Caco-2 (cell line): Measurements from ENCODE around the gene TRA2A. TPM values are rescaled to one million over a fixed set of nuclear protein-coding genes. Genes with fewer than 3 reads are reported as not detected.

Source experiments
- Bru-seq: library from RNA; stranded (reverse); fragments of 400-500 nt; gene quantifications from one replicate; lab custom pipeline; 2021; lab: Mats Ljungman, UMichigan
- BruChase-seq, 2 experiments: library from RNA; stranded (reverse); fragments of 400-500 nt; gene quantifications; one replicate each; lab custom pipeline; 2021; lab: Mats Ljungman, UMichigan
- BruUV-seq: library from RNA; stranded (reverse); fragments of 400-500 nt; replicated peaks from 2 replicates; lab custom pipeline; 2021; lab: Mats Ljungman, UMichigan
- CTCF ChIA-PET: fragments of 300-600 bp; sonication (Branson Sonifier 250); formaldehyde crosslinking; loops from one replicate; lab custom pipeline; 2022; ENCODE audit warnings: antibody characterized with exemption; lab: Charles Lee
- POLR2A ChIA-PET: fragments of 300-600 bp; sonication (Branson Sonifier 250); formaldehyde crosslinking; loops from one replicate; lab custom pipeline; 2022; ENCODE audit warnings: antibody characterized with exemption; lab: Charles Lee
- DNase-seq, 2 experiments: peaks; one replicate each; pipeline versions ENCODE4 v3.0.0 to v3.0.0-alpha.2; 2020 to 2022
- H3K27me3 ChIP-seq: replicated peaks from 2 replicates; pipeline ENCODE4 v1.6.0; 2011; ENCODE audit warnings: low read length; ENCODE audit not compliant: control insufficient read depth, insufficient read depth
- H3K36me3 ChIP-seq: 2 replicates; pipeline ENCODE4 v1.5.1; 2011; ENCODE audit warnings: low read length; ENCODE audit not compliant: control insufficient read depth, insufficient read depth
- H3K4me1 ChIP-seq: fragments of 250-450 bp; sonication (Bioruptor Pico); 2 replicates; pipeline ENCODE4 v1.5.1; 2020; ENCODE audit warnings: mild to moderate bottlenecking
- H3K4me3 ChIP-seq: 2 replicates; pipeline ENCODE4 v1.5.1; 2011; ENCODE audit warnings: low read depth, mild to moderate bottlenecking, control low read depth, low read length
- H3K9me3 ChIP-seq: fragments of 250-450 bp; sonication (Bioruptor Pico); 2 replicates; pipeline ENCODE4 v1.5.1; 2020; ENCODE audit warnings: mild to moderate bottlenecking, moderate library complexity
- H3K27ac Mint-ChIP-seq: one replicate; pipeline ENCODE4 v1.8.0; 2022; ENCODE audit warnings: mixed read lengths; ENCODE audit not compliant: unreplicated experiment
- H3K27me3 Mint-ChIP-seq: one replicate; pipeline ENCODE4 v1.8.0; 2022; ENCODE audit warnings: mixed read lengths; ENCODE audit not compliant: insufficient read depth, unreplicated experiment
- H3K36me3 Mint-ChIP-seq: one replicate; pipeline ENCODE4 v1.8.0; 2022; ENCODE audit warnings: mild to moderate bottlenecking, mixed read lengths; ENCODE audit not compliant: insufficient read depth, unreplicated experiment
- H3K4me1 Mint-ChIP-seq: one replicate; pipeline ENCODE4 v1.8.0; 2022; ENCODE audit warnings: low read depth, mixed read lengths; ENCODE audit not compliant: unreplicated experiment
- H3K4me3 Mint-ChIP-seq: one replicate; pipeline ENCODE4 v1.8.0; 2022; ENCODE audit warnings: mild to moderate bottlenecking, moderate library complexity, mixed read lengths; ENCODE audit not compliant: unreplicated experiment
- H3K9me3 Mint-ChIP-seq: one replicate; pipeline ENCODE4 v1.8.0; 2022; ENCODE audit warnings: mixed read lengths; ENCODE audit not compliant: unreplicated experiment
- CTCF ChIP-seq, 2 experiments: fragments of 200-600 bp in 1 of 2; IDR thresholded peaks; 1 replicate in 1 of 2; 2 replicates in 1 of 2; pipeline versions ENCODE4 v1.5.1 to v1.8.0; 2011 to 2022; ENCODE audit warnings: antibody characterized with exemption in 1 of 2, control low read depth in 1 of 2, inconsistent platforms in 1 of 2, low read depth in 1 of 2, low read length in 1 of 2, mild to moderate bottlenecking in 1 of 2, moderate library complexity in 1 of 2; ENCODE audit not compliant: insufficient read depth in 1 of 2, severe bottlenecking in 1 of 2, unreplicated experiment in 1 of 2
- intact Hi-C: fragments of 100-400 bp; cut with micrococcal nuclease; formaldehyde crosslinking; loops from one replicate; pipeline ENCODE4 v1.10.0; 2022; ENCODE audit not compliant: unreplicated experiment
- long read RNA-seq: library from polyadenylated mRNA; stranded (forward); transcript quantifications from one replicate; pipeline ENCODE4 v2.0.0, GENCODE V29; 2022
- total RNA-seq: library from RNA; stranded (reverse); gene quantifications from 2 replicates; pipeline ENCODE4 v1.2.3, GENCODE V29; 2022

Gene TRA2A
- 123 and 132 TPM in 2 replicates for total RNA-seq
- Bru-seq, nascent RNA, result percentile 98 among the genes with signal in this experiment
- BruChase-seq, experiment 1, labeled RNA remaining after a 2-hour chase, result percentile 99 among the genes with signal in this experiment
- BruChase-seq, experiment 2, labeled RNA remaining after a 6-hour chase, result percentile 97 among the genes with signal in this experiment
- long read RNA-seq, transcript TRA2A-201 (8 exons, 1,845 nt), result major isoform, 5 of 15 reads
- long read RNA-seq, partial matches to known transcripts, result 3 of 15 reads
- long read RNA-seq, other reads (novel, unspliced or antisense), result 6 of 15 reads

DNA sequence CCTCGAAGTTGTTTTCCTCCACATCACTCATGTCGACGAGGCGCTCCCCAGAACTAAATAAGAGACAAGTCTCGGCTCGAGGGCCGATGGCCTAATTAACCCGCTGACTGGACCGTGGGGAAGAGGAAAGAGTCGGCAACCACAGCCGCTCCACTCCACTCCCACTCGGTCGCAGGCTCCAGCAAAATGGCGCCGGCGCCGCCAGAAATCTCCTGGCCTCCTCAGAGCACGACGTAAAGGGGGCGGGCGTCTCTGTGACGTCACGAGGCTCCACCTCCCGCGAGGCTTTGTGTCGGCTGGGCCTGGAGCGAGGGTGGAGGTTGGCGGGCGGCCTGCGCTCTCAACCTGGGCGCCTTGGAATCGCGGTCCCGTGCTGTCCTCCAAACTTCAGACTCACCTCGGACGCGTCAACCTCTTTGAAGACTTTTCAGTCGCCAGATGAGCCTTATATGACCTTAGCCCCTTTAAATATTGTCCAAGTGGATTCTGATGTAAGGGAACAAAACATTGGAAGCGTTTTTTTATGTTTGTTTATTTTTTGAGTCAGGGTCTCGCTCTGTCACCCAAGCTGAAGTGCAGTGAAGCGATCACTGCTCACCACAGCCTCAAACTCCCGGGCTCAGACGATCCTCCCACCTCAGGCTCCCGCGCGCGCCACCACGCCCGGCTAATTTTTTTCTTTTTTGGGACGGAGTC is at the start of gene TRA2A:
Gene TRA2A, minus strand, starts transcription at position 188 of the 696 bp plus-strand sequence. Its CDS starts 157 bp downstream, at position 31.
- Mint-ChIP-seq H3K9me3 (no peaks in the 10 kb centered on the region), H3K4me3 (peak within 1 kb of the TSS; percentile 91), H3K36me3 (peaks cover 52% of the 10 kb centered on the region), H3K27ac (peak within 1 kb of the TSS; percentile 99), H3K4me1 (peaks cover 16% of the 10 kb centered on the region), H3K27me3 (no peaks in the 10 kb centered on the region)
- Histone ChIP-seq H3K9me3 (no peaks in the 10 kb centered on the region), H3K27me3 (no peaks in the 10 kb centered on the region), H3K36me3 (no peaks in the 10 kb centered on the region), H3K4me1 (peaks cover 19% of the 10 kb centered on the region), H3K4me3 (peak within 1 kb of the TSS; percentile 99)
- ChIA-PET POLR2A (interaction anchor here (0.6 to 2.2 kb wide), 2 partner anchors 178 to 1211 kb away, joined by 3 to 9 read pairs; partner anchors contain the start of gene STK31), CTCF (interaction anchor here (1.0 to 1.1 kb wide), 2 partner anchors 8 to 13 kb away, joined by 3 read pairs; no protein-coding TSS in a partner anchor)
- DNase-seq, result peak; percentile 97
- TF ChIP-seq CTCF (IDR thresholded peaks at IDR 0.05; ENCODE audit: insufficient read depth in 1 of 2, low read depth in 1 of 2, low read length in 1 of 2, severe bottlenecking in 1 of 2, unreplicated experiment in 1 of 2), result no peak
- BruUV-seq, result no TSS peak
- intact Hi-C loops, result loop anchor here (1.0 to 10.0 kb wide), 5 partner anchors 62 to 347 kb away; partner anchors contain the start of genes IGF2BP3 and NUP42

DNA sequence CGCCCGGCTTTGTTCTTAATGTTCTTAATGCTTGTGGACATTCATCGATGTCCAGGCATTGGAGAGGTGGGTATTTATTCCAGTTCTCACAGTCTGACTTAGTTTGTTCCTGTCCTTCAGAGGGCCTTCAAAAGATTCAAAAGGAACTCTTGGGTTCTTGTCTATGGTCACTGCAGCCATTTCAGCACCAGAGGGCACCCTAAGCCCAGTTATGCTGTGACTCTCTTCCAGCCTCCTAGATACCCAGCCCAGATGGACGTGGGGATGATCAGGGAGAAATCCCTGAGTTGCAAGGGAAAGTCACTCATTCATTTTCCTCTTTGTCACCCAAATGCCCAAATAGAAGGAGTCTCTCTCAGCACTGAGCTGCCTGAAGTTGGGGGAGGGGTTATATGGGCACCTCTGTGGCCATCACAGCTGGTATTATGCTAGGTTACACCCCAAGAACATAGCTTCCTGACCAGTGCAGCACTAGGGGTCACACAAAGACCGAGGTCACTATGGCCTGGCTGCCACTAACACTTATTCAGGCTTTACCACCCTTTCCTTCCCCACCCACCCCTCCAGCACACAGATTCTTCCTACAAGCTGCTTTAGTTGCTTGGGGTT is 38.9 kb upstream of the TRA2A start:
- no TSS peak for BruUV-seq
- H3K27ac Mint-ChIP-seq, result no peak overlapping the region
- ChIA-PET CTCF (interaction anchor here (0.6 to 1.8 kb wide), 10 partner anchors 26 to 879 kb away, joined by 3 to 14 read pairs (median 5); partner anchors contain the start of genes CCDC126, FAM221A and STK31), POLR2A (interaction anchor here (0.6 kb wide), 2 partner anchors 85 to 139 kb away, joined by 3 to 5 read pairs; partner anchors contain the start of gene STK31)
- no peaks in the 10 kb centered on the region for H3K4me1 ChIP-seq
- no peaks in the 10 kb centered on the region for H3K27me3 ChIP-seq
- H3K27me3 Mint-ChIP-seq, result peaks cover 3% of the 10 kb centered on the region
- no peaks in the 10 kb centered on the region for H3K36me3 Mint-ChIP-seq
- H3K9me3 ChIP-seq, result no peaks in the 10 kb centered on the region
- H3K36me3 ChIP-seq, result no peaks in the 10 kb centered on the region
- H3K4me3 ChIP-seq, result no peak overlapping the region
- DNase-seq, result peak; percentile 78 to 82
- H3K9me3 Mint-ChIP-seq, result no peaks in the 10 kb centered on the region
- no peak overlapping the region for H3K4me3 Mint-ChIP-seq
- TF ChIP-seq CTCF (IDR thresholded peaks at IDR 0.05; ENCODE audit: insufficient read depth in 1 of 2, low read depth in 1 of 2, low read length in 1 of 2, severe bottlenecking in 1 of 2, unreplicated experiment in 1 of 2), result peak; percentile 86 to 94
- intact Hi-C loops, result loop anchor here (1.0 kb wide), 7 partner anchors 23 to 293 kb away; partner anchors contain the start of genes CCDC126 and FAM221A
- H3K4me1 Mint-ChIP-seq, result no peaks in the 10 kb centered on the region

GRCh38 chr7:23558303-23558702 is 26.5 kb upstream of the TRA2A start:
- DNase-seq, result no peak
- Histone ChIP-seq H3K9me3 (no peaks in the 10 kb centered on the region), H3K4me1 (no peaks in the 10 kb centered on the region), H3K4me3 (no peak overlapping the region), H3K36me3 (no peaks in the 10 kb centered on the region), H3K27me3 (no peaks in the 10 kb centered on the region)
- Mint-ChIP-seq H3K4me1 (no peaks in the 10 kb centered on the region), H3K9me3 (no peaks in the 10 kb centered on the region), H3K4me3 (no peak overlapping the region), H3K36me3 (no peaks in the 10 kb centered on the region), H3K27ac (no peak overlapping the region), H3K27me3 (peaks cover 25% of the 10 kb centered on the region)
- CTCF ChIA-PET, result no interaction called here
- intact Hi-C loops, result no loop called here
- POLR2A ChIA-PET, result no interaction called here
- no peak for TF ChIP-seq CTCF (IDR thresholded peaks at IDR 0.05; ENCODE audit: insufficient read depth in 1 of 2, low read depth in 1 of 2, low read length in 1 of 2, severe bottlenecking in 1 of 2, unreplicated experiment in 1 of 2)
- no TSS peak for BruUV-seq
